GM21786 (cell line): ENCODE data around the gene CRADD.
A peak's percentile ranks its signal among the peaks of the same experiment; 100 is the strongest.
"Not testable (repeated sequence)": the region's sequence is repeated elsewhere in the genome, so short reads cannot be mapped to it uniquely, and the experiment has no call there.

Experiments used
- ATAC-seq: cut with Tn5 transposase; IDR thresholded peaks from one replicate; pipeline ENCODE4 v1.9.1; 2021; ENCODE audit not compliant: unreplicated experiment

CRADD gene

GRCh38 chr12:93734784-93735183, 57.6 kb downstream of the CRADD start:
- no peak for ATAC-seq

- no peak for ATAC-seq
Measured at GRCh38 chr12:93736640-93737178, 59.5 kb downstream of the CRADD start.

DNA sequence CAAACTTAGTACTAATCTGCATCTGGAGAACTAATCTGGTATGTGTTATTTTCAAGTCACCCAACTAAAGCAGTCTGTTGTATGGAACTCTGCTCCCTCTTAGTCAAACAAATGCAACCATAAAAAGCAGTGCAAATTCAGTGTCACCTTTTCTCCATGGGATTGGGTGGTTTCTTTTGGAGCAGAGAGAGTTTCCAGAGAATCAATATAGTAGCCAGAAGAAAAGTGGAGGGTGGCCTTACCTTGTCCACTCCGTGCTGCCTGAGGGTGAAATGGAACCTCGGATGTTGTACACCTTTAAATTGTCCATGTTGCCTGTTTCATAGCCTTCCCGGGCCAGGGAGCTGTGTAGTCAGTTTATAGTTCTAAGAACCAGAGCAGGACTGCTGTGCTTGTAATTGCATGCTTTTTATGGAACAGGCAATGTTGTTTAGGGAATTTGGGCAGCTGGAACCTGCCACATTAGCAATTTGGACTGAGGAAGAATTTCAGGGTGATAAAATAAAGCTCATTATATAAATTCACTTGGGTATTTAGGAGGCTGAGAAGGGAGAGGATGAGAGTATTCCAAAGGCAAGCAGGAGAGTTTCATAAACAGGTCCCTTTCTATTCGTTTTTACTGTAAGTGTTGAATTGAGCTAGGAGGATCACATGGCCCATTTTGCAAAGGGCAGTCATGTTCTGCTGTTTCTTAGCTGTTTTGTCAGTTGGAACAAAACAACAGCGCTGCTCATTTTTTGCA, 60.5 kb downstream of the CRADD start:
- no peak for ATAC-seq

GRCh38 chr12:93738199-93739058, 61.3 kb downstream of the CRADD start:
- ATAC-seq = no peak

- ATAC-seq = no peak
Measured at GRCh38 chr12:93740751-93741150, 63.6 kb downstream of the CRADD start.

- ATAC-seq = peak; percentile 34
Measured at GRCh38 chr12:93741659-93742109, 64.5 kb downstream of the CRADD start.

- peak; percentile 82 for ATAC-seq
Measured at GRCh38 chr12:93742110-93742934, 65.1 kb downstream of the CRADD start.

- ATAC-seq = no peak
Measured at GRCh38 chr12:93743229-93743998, 66.2 kb downstream of the CRADD start.

DNA sequence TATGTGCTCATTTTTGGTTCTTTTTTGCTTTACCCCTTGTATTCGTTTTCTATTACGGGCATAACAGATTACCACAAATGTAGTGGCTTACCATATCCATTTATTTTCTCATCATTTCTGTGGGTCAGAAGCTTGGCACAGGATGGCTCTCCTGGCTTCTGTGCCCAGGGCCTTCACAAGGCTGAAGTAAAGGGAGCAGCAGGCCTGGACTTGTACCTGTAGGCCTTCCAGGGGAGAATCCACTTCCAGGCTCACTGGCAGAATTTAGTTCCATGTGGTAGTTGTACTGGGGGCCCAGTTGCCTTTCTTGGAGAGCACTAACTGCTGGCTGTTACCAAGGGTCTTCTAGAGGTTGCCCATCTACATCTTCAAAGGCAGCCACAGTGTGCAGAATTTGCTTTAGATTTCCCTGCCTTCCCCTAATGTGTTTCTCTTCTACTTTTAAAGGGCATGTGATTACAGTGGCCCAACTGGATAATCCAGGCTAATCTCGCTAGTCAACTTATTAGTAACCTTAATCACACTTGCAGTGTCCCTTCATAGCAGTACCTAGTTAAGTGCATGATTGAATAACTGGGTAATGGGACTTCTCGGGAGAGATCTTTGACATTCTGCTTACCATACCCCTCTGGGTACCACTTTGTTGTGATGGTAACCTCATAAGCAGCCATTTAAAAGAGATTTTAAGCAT, 67.0 kb downstream of the CRADD start:
- ATAC-seq = no peak

DNA sequence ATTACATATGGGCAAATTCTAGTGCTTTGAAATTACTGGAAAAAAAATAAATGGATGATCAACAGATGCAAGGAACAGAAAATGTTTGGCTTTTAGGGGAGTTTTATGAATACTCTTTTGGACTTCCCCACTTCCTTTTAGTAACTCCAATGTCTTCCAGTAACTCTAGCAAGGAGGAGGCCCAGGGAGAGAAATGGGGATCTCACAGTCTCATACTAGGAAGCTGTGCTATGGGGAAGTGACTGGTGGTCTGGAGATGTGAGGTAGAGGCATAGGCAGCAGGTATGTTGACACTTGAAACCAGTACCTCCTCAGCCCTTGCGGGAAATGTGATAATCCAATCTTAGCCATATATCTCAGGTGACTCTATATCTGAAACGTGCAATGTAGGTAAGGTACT, 68.1 kb downstream of the CRADD start:
- no peak for ATAC-seq

GRCh38 chr12:93746572-93747168, 69.5 kb downstream of the CRADD start:
- ATAC-seq = no peak

GRCh38 chr12:93748672-93749383, 71.7 kb downstream of the CRADD start:
- no peak for ATAC-seq

GRCh38 chr12:93749515-93749914, 72.3 kb downstream of the CRADD start:
- no peak for ATAC-seq

DNA sequence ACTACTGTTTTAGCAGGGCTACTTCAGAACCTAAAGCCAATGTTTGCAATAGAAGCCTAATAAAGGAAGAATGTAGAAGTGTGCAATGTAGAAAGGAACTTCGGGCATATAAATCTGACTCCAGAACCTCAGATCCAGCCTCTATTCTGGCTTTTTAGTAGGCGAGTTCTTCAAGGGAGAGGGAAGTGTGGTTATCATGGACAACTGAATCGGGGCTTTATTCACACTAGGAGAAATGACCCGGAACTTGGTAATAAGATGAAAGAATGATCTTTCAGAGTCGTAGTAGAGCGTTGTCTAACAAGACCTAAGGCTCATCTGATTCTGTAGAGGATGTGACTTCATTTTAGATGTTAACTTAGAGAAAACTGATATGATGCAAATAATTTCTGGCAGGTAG, 72.9 kb downstream of the CRADD start:
- no peak for ATAC-seq

GRCh38 chr12:93751864-93752610, 74.9 kb downstream of the CRADD start:
- ATAC-seq = no peak

DNA sequence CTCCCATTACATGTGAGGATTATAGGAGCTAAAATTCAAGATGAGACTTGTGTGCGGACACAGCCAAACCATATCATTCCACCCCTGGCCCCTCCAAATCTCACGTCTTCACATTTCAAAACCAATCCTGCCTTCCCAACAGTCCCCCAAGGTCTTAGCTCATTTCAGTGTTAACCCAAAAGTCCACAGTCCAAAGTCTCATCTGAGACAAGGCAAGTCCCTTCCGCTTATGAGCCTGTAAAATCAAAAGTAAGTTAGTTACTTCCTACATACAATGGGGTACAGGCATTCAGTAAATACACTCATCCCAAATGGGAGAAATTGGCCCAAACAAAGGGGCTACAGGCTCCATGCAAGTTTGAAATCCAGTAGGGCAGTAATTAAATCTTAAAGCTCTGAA, 76.1 kb downstream of the CRADD start:
- no peak for ATAC-seq

- no peak for ATAC-seq
Measured at GRCh38 chr12:93753838-93754429, 76.8 kb downstream of the CRADD start.

DNA sequence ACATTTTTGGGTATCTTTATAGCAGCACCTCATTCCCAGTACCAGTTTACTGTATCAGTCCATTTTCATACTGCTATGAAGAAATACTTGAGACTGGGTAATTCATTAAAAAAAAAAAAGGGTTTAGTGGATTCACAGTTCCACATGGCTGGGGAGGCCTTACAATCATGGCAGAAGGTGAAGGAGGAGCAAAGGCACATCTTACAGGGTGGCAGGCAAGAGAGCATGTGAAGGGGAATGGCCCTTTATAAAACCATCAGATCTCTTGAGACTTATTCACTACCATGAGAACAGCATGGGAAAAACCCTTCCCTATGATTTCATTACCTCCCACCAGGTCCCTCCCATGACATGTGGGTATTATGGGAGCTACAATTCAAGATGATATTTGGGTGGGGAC, 77.7 kb downstream of the CRADD start:
- not testable (repeated sequence) for ATAC-seq
